Neutrophil (primary cell): ENCODE data around the gene GPR156.

Source experiments
- H3K27ac ChIP-seq: fragments of 200-600 bp; sonication (generic); 2 replicates; pipeline ENCODE4 v1.5.1; 2016; ENCODE audit warnings: mild to moderate bottlenecking, moderate library complexity
- H3K27me3 ChIP-seq: fragments of 200-600 bp; sonication (generic); 2 replicates; pipeline ENCODE4 v1.6.0; 2016; ENCODE audit warnings: mild to moderate bottlenecking
- H3K36me3 ChIP-seq: fragments of 200-600 bp; sonication (generic); 2 replicates; pipeline ENCODE4 v1.5.1; 2017
- H3K4me1 ChIP-seq, 2 experiments: fragments of 200-600 bp in 1 of 2; sonication (generic) in 1 of 2; 1 replicate in 1 of 2; 2 replicates in 1 of 2; pipeline versions ENCODE4 v1.5.1 to v1.6.1; 2013 to 2016; ENCODE audit warnings: low read depth in 1 of 2, low read length in 1 of 2, mild to moderate bottlenecking in 1 of 2, moderate library complexity in 1 of 2; ENCODE audit not compliant: control insufficient read depth in 1 of 2, insufficient read depth in 1 of 2
- H3K4me3 ChIP-seq, 2 experiments: fragments of 200-600 bp in 1 of 2; sonication (generic) in 1 of 2; 1 replicate in 1 of 2; 2 replicates in 1 of 2; pipeline ENCODE4 v1.5.1; 2013 to 2016; ENCODE audit warnings: low read depth in 1 of 2, low read length in 1 of 2, mild to moderate bottlenecking in 1 of 2, moderate library complexity in 1 of 2
- H3K9me3 ChIP-seq: fragments of 200-600 bp; sonication (generic); 2 replicates; pipeline ENCODE4 v1.5.1; 2016
- TF ChIP-seq, protein P1 (sequence below): fragments of 200-600 bp; sonication (generic); IDR thresholded peaks from 2 replicates; pipeline ENCODE4 v1.5.1; 2016; ENCODE audit warnings: antibody characterized with exemption

The GPR156 gene

DNA sequence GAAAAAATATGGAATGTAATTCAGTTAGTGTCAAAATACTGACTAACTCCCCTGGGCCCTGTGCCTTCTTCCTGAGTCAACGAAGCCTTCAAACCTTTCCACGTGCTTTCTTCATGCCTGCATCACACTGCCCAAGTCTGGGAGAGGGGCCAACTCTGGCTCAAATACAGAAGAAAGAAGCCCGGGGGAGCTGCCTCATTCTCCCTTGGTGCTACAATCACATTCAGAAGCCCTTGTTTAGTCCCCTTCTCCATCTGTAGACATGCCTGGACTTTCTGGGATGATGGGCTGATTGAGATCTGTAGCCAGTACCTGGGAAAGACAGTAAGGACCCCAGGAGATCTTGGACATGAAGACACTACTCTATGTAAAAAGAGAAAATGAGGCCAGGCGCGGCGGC lies 113.0 kb downstream of the GPR156 start:
- Histone ChIP-seq H3K4me1 (no peaks in the 10 kb centered on the region), H3K27me3 (no peaks in the 10 kb centered on the region)

DNA sequence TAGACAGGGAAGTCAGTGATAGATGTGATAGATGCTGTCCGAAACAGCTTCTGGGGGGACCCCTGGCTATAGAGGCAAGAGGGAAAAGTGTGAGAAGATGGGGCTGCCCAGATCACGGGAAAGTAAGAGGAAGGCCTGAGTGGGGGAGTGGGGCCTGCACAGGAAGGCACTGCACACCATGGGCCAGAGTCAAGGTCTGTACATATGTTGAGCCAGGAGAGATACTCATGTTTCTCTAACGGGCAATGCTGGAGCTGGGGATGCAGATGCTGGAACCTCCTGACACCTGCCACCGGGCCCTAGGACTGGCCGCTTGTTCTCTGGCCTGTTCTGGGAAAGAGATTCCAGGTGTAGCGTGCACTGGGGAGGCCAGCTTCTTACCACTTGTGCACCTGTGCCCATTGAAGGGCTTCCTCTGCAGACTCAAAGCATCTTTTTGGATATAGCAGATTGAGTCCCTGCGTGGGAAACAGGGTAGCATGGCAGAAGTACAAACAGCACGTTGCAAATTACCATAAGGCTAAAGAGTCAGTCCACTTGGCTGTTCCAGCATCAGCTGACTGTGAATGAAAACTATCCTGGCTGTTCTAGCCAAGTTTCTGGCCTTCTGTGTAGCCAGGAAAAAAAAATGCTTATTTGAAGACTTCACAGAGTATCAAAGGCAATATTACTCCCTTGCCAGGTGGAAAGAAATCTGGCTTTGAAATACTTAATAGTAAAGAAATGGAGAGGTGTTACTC lies 113.7 kb downstream of the GPR156 start:
- H3K4me3 ChIP-seq = no peak overlapping the region
- H3K27me3 ChIP-seq = no peaks in the 10 kb centered on the region
- H3K36me3 ChIP-seq = no peaks in the 10 kb centered on the region
- no peak overlapping the region for H3K27ac ChIP-seq
- H3K4me1 ChIP-seq = no peaks in the 10 kb centered on the region
- no peaks in the 10 kb centered on the region for H3K9me3 ChIP-seq
- TF ChIP-seq, protein P1, sequence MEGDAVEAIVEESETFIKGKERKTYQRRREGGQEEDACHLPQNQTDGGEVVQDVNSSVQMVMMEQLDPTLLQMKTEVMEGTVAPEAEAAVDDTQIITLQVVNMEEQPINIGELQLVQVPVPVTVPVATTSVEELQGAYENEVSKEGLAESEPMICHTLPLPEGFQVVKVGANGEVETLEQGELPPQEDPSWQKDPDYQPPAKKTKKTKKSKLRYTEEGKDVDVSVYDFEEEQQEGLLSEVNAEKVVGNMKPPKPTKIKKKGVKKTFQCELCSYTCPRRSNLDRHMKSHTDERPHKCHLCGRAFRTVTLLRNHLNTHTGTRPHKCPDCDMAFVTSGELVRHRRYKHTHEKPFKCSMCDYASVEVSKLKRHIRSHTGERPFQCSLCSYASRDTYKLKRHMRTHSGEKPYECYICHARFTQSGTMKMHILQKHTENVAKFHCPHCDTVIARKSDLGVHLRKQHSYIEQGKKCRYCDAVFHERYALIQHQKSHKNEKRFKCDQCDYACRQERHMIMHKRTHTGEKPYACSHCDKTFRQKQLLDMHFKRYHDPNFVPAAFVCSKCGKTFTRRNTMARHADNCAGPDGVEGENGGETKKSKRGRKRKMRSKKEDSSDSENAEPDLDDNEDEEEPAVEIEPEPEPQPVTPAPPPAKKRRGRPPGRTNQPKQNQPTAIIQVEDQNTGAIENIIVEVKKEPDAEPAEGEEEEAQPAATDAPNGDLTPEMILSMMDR = no peak

More for the DNA sequence above, 113.0 kb downstream of the GPR156 start:
- Histone ChIP-seq H3K9me3 (no peaks in the 10 kb centered on the region), H3K36me3 (no peaks in the 10 kb centered on the region), H3K4me3 (no peak overlapping the region), H3K27ac (no peak overlapping the region)
- TF ChIP-seq, protein P1 = no peak

DNA sequence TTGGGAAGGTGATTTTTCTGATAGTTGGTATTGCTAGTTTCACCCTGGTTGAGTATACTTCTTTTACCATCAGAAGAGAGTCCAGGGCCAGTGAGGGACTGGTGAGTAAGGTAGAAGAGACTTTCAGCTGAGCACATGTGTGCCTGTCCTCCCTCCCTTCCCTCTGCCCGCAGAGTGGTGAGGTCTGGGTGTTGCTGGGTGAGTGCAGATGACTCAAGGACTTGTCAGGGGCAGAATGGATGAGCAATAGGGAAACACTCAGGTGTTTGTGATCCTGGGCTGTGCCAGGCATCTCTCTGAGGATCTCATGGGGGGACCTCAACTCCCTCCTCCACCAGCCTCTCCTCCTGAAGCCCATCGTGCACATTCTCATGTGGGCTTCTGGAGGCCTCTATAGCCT lies 114.8 kb downstream of the GPR156 start:
- Histone ChIP-seq H3K27me3 (no peaks in the 10 kb centered on the region), H3K9me3 (no peaks in the 10 kb centered on the region), H3K27ac (no peak overlapping the region), H3K4me3 (no peak overlapping the region), H3K4me1 (no peaks in the 10 kb centered on the region), H3K36me3 (no peaks in the 10 kb centered on the region)
- TF ChIP-seq, protein P1 = no peak

DNA sequence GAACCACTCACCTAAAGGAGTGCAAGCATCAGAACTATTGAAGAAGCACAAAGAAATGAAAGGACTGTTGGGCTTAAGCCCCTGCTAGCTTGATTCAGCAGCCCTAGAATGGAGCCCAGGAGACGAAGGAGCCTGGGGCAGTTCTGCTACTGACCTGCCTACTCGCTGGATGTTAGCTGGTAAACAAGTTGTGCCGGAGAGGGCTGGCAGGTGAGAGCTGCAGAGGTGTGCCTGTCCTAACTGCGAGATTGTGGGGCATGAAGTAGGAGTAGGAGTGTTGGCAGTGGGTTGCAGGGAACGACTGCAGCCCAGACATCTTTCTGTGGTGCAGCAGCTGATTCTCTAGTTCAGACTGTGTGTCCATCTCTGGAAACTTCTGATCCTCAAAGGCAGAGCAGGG lies 115.6 kb downstream of the GPR156 start:
- H3K27ac ChIP-seq = no peak overlapping the region
- no peaks in the 10 kb centered on the region for H3K9me3 ChIP-seq
- no peaks in the 10 kb centered on the region for H3K4me1 ChIP-seq

DNA sequence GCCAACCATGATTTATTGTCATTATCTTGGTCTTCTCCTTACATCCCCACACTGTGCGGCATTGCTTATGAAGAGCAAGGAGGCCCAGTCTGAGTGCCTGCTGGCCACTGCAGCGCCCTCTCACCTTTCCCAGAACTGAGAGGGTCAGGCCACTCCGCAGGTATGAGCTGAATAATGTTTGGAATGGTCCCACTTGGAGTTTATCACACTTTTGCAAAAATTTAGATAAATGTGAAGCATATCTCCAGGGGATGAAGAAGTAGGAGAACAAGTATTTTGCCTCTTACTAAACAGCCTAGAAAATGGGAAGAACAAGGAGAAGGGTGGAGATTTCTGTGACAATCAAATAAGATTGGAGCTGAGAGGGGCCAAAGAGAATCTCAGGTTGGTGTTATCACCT lies 116.4 kb downstream of the GPR156 start:
- Histone ChIP-seq H3K36me3 (no peaks in the 10 kb centered on the region), H3K4me3 (no peak overlapping the region), H3K9me3 (no peaks in the 10 kb centered on the region), H3K27ac (no peak overlapping the region), H3K27me3 (no peaks in the 10 kb centered on the region), H3K4me1 (no peaks in the 10 kb centered on the region)
- TF ChIP-seq, protein P1 = no peak

More for the DNA sequence above, 115.6 kb downstream of the GPR156 start:
- H3K27me3 ChIP-seq = no peaks in the 10 kb centered on the region
- no peak overlapping the region for H3K4me3 ChIP-seq
- no peaks in the 10 kb centered on the region for H3K36me3 ChIP-seq
- TF ChIP-seq, protein P1 = no peak
